Measurements from ENCODE around the gene SLC25A42.
A peak's percentile ranks its signal among the peaks of the same experiment; 100 is the strongest.

The SLC25A42 gene

GRCh38 chr19:19051478-19052213 is 12.1 kb upstream of the SLC25A42 start:
- DNase-seq, result no peak

GRCh38 chr19:19052921-19053320 is 10.9 kb upstream of the SLC25A42 start:
- no peak for DNase-seq

- DNase-seq, result peak; percentile 64
Measured at GRCh38 chr19:19053508-19054314, 10.1 kb upstream of the SLC25A42 start.

GRCh38 chr19:19054315-19054938 is 9.4 kb upstream of the SLC25A42 start:
- no peak for DNase-seq

- no peak for DNase-seq
Measured at GRCh38 chr19:19054939-19055440, 8.8 kb upstream of the SLC25A42 start.

- DNase-seq, result no peak
Measured at GRCh38 chr19:19055701-19056100, 8.1 kb upstream of the SLC25A42 start.

GRCh38 chr19:19056636-19057275 is 7.0 kb upstream of the SLC25A42 start:
- no peak for DNase-seq

GRCh38 chr19:19057317-19057716 is 6.5 kb upstream of the SLC25A42 start:
- DNase-seq, result no peak

- no peak for DNase-seq
Measured at GRCh38 chr19:19057720-19058119, 6.1 kb upstream of the SLC25A42 start.

- DNase-seq, result no peak
Measured at GRCh38 chr19:19059018-19059836, 4.6 kb upstream of the SLC25A42 start.

GRCh38 chr19:19059837-19060611 is 3.8 kb upstream of the SLC25A42 start:
- DNase-seq, result no peak

- DNase-seq, result no peak
Measured at GRCh38 chr19:19061506-19061905, 2.3 kb upstream of the SLC25A42 start.

GRCh38 chr19:19062454-19063182 is 1.2 kb upstream of the SLC25A42 start:
- no peak for DNase-seq

- DNase-seq, result no peak
Measured at GRCh38 chr19:19064098-19064722, 416 bp downstream of the SLC25A42 start.

- DNase-seq, result no peak
Measured at GRCh38 chr19:19064811-19065745, 1.3 kb downstream of the SLC25A42 start.

GRCh38 chr19:19067276-19068072 is 3.7 kb downstream of the SLC25A42 start:
- no peak for DNase-seq

GRCh38 chr19:19068659-19069654 is 5.2 kb downstream of the SLC25A42 start:
- DNase-seq, result no peak
